Measurements from ENCODE around the gene PCGF5. TPM values are rescaled to one million over a fixed set of nuclear protein-coding genes. Genes with fewer than 3 reads are reported as not detected.

PCGF5 gene
- total RNA-seq, 2 experiments from 2014 or later, result 34.2 to 36.4 TPM

DNA sequence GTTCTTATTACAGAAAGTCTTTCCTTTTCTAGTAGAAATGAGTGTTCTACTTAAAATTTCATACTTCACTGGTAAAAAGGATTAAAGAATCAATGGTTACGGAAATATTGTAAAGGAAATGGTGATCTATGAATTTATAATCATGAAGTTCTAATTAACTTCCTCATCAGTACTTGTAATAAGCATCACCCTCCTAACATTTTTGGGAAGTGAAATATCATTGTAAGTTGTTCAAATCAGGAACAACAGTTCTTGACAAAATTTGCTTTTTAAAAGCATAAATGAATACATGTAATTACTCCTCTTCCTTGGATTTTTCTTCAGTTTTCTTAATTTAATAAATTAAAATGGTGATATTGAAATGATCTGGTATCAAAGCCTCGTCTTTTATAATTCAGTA lies 5.6 kb upstream of the PCGF5 start:
- CTCF ChIA-PET, result no interaction called here
- Mint-ChIP-seq H3K36me3 (ENCODE audit: low read depth) (no peaks in the 10 kb centered on the region), H3K9me3 (no peaks in the 10 kb centered on the region), H3K4me3 (no peak overlapping the region), H3K4me1 (ENCODE audit: low read depth) (peaks cover 27% of the 10 kb centered on the region), H3K27me3 (ENCODE audit: low read depth) (no peaks in the 10 kb centered on the region), H3K27ac (no peak overlapping the region)
- no peak for DNase-seq
- intact Hi-C loops (cut with micrococcal nuclease), result no loop called here

DNA sequence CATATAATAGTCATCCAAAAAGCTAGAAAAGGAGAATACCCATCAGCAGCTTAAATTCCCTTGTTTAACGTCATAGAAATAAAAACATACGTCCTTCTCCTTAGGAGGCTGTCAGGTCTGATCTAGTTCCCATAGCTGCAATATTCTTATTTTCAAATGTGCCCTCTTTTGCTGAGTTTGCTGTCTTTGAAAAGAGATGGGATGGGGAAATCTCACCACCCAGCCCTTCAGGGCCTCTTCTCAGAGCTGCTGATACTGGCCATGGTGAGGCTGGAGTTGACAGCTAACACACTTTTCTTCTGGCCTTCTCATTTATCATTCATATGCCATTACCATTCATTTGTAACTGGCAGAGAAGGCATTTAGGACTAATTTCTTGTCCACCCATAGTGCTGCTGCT lies 5.1 kb upstream of the PCGF5 start:
- H3K4me1 Mint-ChIP-seq (ENCODE audit: low read depth), result peaks cover 26% of the 10 kb centered on the region
- H3K27ac Mint-ChIP-seq, result no peak overlapping the region
- H3K36me3 Mint-ChIP-seq (ENCODE audit: low read depth), result no peaks in the 10 kb centered on the region
- H3K4me3 Mint-ChIP-seq, result no peak overlapping the region
- no peaks in the 10 kb centered on the region for H3K27me3 Mint-ChIP-seq (ENCODE audit: low read depth)
- H3K9me3 Mint-ChIP-seq, result no peaks in the 10 kb centered on the region
- CTCF ChIA-PET, result no interaction called here
- intact Hi-C loops (cut with micrococcal nuclease), result no loop called here
- no peak for DNase-seq

DNA sequence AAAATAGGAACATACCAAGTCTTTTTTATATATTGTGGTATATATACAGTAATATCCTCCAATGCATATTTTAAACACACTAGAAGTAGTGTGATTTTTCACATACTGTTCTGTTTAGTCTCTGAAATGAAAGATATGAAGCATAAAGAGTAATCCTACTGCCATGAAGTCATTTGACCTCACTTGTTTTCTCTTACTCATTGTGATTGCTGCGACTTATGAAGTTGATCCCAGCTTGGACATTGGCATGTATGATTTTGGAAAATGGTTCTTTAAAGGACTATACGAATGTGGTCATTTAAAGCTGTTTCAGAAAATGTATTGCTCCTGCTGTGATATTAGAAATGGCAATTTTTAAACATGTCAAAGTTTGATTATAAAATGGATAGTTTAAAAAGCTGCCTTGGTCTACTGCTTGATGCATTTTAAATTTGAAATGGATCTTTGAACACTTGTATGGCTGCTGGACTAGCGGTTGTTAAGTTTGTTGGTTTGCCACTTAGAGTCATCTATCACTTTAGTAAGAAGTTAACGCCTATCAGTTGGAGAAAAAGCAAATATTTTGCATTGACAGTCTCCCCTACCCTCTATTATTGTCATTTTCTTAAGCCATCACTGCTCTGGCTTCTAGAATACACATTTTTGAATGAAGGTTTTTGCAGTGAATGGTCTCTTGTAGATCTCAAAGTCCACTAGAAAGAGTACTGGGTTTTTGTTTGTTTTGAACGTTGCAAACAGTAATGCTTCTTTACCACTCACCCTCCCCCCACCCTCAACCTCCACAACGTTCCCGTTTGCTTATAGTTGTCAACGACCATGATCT lies 881 bp upstream of the PCGF5 start:
- Mint-ChIP-seq H3K27me3 (ENCODE audit: low read depth) (no peaks in the 10 kb centered on the region), H3K9me3 (no peaks in the 10 kb centered on the region), H3K27ac (no peak overlapping the region), H3K4me3 (peak overlapping the region; percentile 76), H3K4me1 (ENCODE audit: low read depth) (peaks cover 33% of the 10 kb centered on the region), H3K36me3 (ENCODE audit: low read depth) (peaks cover 12% of the 10 kb centered on the region)
- intact Hi-C loops (cut with micrococcal nuclease), result loop anchor here (1.0 to 5.0 kb wide), 9 partner anchors 18 to 1373 kb away; partner anchors contain the start of genes BTAF1, HECTD2 and KIF11
- CTCF ChIA-PET, result interaction anchor here (0.6 kb wide), 1 partner anchor 31 kb away, joined by 9 read pairs; no protein-coding TSS in a partner anchor
- DNase-seq, result no peak

DNA sequence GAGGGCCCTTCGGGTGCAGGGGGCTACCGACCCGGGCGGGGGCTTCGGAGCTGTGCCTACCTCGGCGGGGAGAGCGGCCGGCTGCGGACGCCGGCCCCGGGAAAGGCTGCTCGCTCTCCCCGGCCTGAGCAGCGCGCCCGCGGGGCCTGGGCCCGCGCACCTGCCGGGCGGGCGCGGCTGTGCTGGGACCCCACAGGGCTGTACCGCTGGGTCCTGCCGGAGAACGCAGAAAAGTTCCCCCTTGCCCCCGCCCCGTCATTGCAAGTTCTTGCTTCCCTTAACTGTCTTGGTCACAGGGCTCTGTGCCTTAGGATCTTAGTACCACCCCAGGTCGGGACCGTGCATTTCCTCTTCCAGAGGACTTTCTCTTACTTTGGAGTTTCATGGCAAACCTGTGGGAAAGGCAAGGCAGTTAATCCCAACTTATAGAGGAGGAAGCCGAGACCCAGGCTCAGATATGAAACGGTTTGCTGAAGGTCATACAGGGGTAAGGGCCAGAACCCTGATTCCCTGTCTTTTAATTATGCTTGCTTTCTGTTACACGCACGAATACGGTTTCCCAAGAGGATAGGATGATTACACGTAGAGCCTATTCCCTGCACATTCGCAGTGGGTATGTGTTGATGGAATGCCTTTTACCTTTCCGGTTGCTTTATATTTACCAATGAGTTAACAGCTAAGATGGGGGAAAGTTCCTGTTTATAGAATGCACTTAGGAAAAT lies 652 bp downstream of the PCGF5 start:
- Mint-ChIP-seq H3K27ac (peak overlapping the region; percentile 22), H3K4me3 (peak overlapping the region; percentile 80), H3K9me3 (no peaks in the 10 kb centered on the region), H3K36me3 (ENCODE audit: low read depth) (peaks cover 12% of the 10 kb centered on the region), H3K27me3 (ENCODE audit: low read depth) (no peaks in the 10 kb centered on the region), H3K4me1 (ENCODE audit: low read depth) (peaks cover 33% of the 10 kb centered on the region)
- peak; percentile 32 for DNase-seq
- CTCF ChIA-PET, result interaction anchor here (1.7 kb wide), 1 partner anchor 29 kb away, joined by 5 read pairs; no protein-coding TSS in a partner anchor
- intact Hi-C loops (cut with micrococcal nuclease), result loop anchor here (1.0 to 5.0 kb wide), 9 partner anchors 20 to 1371 kb away; partner anchors contain the start of genes BTAF1, HECTD2 and KIF11

DNA sequence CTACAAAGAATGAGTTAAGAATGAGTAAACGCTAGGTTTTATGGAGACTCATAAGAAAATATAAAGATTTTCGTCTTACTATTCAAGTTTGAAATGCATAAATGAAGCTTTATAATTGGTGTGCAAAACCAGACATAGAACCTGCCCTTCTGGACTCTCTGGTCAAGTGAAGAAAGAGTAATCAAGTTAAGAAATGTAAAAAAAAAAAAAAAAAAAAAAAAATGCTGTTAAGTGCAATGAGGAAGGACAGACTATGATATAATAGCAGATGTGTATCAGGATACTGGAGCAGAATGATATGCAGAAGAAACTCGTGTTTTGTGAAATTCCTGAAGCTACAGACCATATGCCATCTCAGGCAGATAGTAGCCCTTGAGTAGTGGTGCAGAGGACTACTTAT lies 5.6 kb downstream of the PCGF5 start:
- H3K36me3 Mint-ChIP-seq (ENCODE audit: low read depth), result peaks cover 15% of the 10 kb centered on the region
- no peak for DNase-seq
- H3K4me3 Mint-ChIP-seq, result no peak overlapping the region
- H3K27ac Mint-ChIP-seq, result no peak overlapping the region
- H3K27me3 Mint-ChIP-seq (ENCODE audit: low read depth), result no peaks in the 10 kb centered on the region
- H3K9me3 Mint-ChIP-seq, result no peaks in the 10 kb centered on the region
- intact Hi-C loops (cut with micrococcal nuclease), result no loop called here
- H3K4me1 Mint-ChIP-seq (ENCODE audit: low read depth), result peaks cover 39% of the 10 kb centered on the region
- CTCF ChIA-PET, result interaction anchor here (0.6 to 1.2 kb wide), 2 partner anchors 25 to 103 kb away, joined by 3 to 6 read pairs; no protein-coding TSS in a partner anchor

DNA sequence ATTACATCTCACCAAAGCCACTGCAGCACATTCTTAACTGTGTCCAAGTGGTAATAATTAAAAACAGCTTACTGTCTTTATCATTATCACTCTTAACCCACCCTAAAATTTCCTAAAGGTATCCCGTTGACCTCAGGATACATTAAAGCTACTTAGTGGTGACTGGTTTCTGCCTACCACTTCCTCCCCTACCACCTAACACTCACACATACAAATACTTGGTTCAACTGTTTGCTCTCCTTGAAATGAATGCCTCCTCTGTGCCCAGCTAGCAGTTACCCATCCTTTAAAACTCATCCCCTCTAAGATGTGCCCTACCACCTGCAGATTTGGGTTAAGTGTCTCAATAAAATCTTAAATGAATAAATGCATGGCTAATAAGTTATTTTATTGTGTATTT lies 7.1 kb downstream of the PCGF5 start:
- intact Hi-C loops (cut with micrococcal nuclease), result no loop called here
- H3K4me1 Mint-ChIP-seq (ENCODE audit: low read depth), result peaks cover 26% of the 10 kb centered on the region
- CTCF ChIA-PET, result interaction anchor here (0.9 kb wide), 1 partner anchor 23 kb away, joined by 3 read pairs; no protein-coding TSS in a partner anchor
- no peak for DNase-seq
- H3K4me3 Mint-ChIP-seq, result no peak overlapping the region
- no peaks in the 10 kb centered on the region for H3K27me3 Mint-ChIP-seq (ENCODE audit: low read depth)
- no peaks in the 10 kb centered on the region for H3K9me3 Mint-ChIP-seq
- no peak overlapping the region for H3K27ac Mint-ChIP-seq
- peaks cover 14% of the 10 kb centered on the region for H3K36me3 Mint-ChIP-seq (ENCODE audit: low read depth)

DNA sequence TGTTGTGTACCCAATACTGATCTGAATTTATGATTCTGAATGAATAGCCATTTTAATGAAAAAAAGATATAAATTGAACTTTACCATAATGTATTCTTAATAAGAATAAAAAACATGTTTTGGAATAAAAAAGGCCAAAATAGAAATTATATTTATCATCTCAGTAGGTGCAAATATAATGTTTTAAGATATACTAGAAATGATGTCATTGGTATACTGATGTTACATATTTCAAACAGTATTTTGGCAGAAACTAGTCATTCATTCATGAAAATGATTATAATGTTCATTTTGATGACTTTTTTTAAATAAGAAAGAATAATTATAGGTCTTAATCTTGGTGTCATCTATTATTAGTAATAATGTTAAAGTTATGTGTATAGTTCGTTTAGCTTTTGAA lies 9.2 kb downstream of the PCGF5 start:
- no peaks in the 10 kb centered on the region for H3K27me3 Mint-ChIP-seq (ENCODE audit: low read depth)
- CTCF ChIA-PET, result interaction anchor here (0.6 to 0.7 kb wide), 2 partner anchors 69 to 683 kb away, joined by 3 read pairs; no protein-coding TSS in a partner anchor
- H3K27ac Mint-ChIP-seq, result no peak overlapping the region
- H3K4me3 Mint-ChIP-seq, result no peak overlapping the region
- intact Hi-C loops (cut with micrococcal nuclease), result no loop called here
- no peak for DNase-seq
- no peaks in the 10 kb centered on the region for H3K9me3 Mint-ChIP-seq
- peaks cover 3% of the 10 kb centered on the region for H3K36me3 Mint-ChIP-seq (ENCODE audit: low read depth)
- H3K4me1 Mint-ChIP-seq (ENCODE audit: low read depth), result peaks cover 16% of the 10 kb centered on the region

DNA sequence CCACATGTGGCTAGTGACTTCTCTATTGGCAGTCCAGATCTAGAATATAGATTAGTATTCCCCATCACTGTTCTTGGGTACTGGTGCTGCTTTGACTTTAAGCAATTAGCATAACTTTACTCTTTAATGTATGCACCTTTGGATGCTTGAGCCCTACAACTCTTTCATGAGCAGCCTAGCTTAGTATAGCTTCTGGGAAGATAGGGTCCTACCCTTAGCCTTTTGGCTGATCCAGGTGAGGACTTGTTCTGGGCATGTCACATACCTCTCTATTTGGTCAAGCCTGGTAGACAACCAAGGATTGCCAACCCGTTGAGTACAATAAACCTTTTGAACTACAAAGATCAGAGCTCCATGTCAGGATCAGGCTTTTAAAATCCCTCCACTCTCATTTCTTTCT lies 17.7 kb downstream of the PCGF5 start:
- Mint-ChIP-seq H3K9me3 (no peaks in the 10 kb centered on the region), H3K36me3 (ENCODE audit: low read depth) (peaks cover 14% of the 10 kb centered on the region), H3K4me3 (no peak overlapping the region), H3K27ac (no peak overlapping the region), H3K4me1 (ENCODE audit: low read depth) (peaks cover 18% of the 10 kb centered on the region), H3K27me3 (ENCODE audit: low read depth) (no peaks in the 10 kb centered on the region)
- intact Hi-C loops (cut with micrococcal nuclease), result no loop called here
- CTCF ChIA-PET, result interaction anchor here (0.6 to 1.4 kb wide), 4 partner anchors 9 to 347 kb away, joined by 3 to 13 read pairs (median 6); no protein-coding TSS in a partner anchor
- DNase-seq, result no peak

DNA sequence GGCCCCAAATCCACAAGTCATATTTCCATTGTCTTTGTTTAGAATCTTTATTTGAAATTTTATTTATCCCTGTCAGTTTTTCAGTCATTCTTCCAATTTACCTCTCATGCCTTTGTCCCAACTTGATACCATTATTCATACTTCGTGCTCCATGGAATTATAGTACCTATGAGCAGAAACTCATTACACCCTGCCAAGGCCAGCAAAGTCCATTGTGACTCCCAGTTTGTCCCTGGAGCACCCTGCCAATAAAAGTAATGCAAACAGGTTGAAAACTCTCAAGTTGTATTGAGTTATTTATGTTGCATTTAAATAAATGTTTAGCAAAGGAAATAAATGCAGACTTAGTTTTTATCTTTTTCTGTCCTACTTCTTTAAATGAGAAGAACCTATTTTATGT lies 19.3 kb downstream of the PCGF5 start:
- Mint-ChIP-seq H3K9me3 (no peaks in the 10 kb centered on the region), H3K4me1 (ENCODE audit: low read depth) (peaks cover 19% of the 10 kb centered on the region), H3K36me3 (ENCODE audit: low read depth) (peaks cover 14% of the 10 kb centered on the region), H3K4me3 (no peak overlapping the region), H3K27me3 (ENCODE audit: low read depth) (no peaks in the 10 kb centered on the region), H3K27ac (no peak overlapping the region)
- no peak for DNase-seq
- CTCF ChIA-PET, result interaction anchor here (1.2 kb wide), 1 partner anchor 11 kb away, joined by 4 read pairs; no protein-coding TSS in a partner anchor
- intact Hi-C loops (cut with micrococcal nuclease), result no loop called here

DNA sequence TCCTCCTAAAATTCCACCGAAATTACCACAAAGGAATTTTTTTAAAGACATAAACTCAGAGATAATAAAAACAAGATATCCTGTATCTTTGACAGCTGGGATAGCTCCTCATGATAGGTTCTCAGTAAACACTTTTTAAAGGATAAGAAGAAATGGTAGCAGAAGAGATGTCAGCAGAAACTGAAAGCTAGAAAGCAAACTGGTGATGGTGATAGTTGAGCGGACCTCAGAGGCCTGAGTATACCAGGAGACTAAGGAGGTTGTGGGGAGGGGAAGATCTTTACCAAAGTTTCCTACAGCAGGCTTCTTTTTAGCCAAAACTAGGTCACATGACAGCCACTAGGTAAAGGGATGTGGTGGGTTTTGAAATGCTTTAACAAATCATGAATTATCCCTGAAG lies 22.5 kb downstream of the PCGF5 start:
- intact Hi-C loops (cut with micrococcal nuclease), result no loop called here
- CTCF ChIA-PET, result interaction anchor here (0.6 to 2.4 kb wide), 4 partner anchors 8 to 331 kb away, joined by 3 to 7 read pairs (median 3); no protein-coding TSS in a partner anchor
- DNase-seq, result peak; percentile 6
- Mint-ChIP-seq H3K27me3 (ENCODE audit: low read depth) (no peaks in the 10 kb centered on the region), H3K4me1 (ENCODE audit: low read depth) (peaks cover 21% of the 10 kb centered on the region), H3K27ac (no peak overlapping the region), H3K36me3 (ENCODE audit: low read depth) (peaks cover 5% of the 10 kb centered on the region), H3K9me3 (no peaks in the 10 kb centered on the region), H3K4me3 (no peak overlapping the region)

DNA sequence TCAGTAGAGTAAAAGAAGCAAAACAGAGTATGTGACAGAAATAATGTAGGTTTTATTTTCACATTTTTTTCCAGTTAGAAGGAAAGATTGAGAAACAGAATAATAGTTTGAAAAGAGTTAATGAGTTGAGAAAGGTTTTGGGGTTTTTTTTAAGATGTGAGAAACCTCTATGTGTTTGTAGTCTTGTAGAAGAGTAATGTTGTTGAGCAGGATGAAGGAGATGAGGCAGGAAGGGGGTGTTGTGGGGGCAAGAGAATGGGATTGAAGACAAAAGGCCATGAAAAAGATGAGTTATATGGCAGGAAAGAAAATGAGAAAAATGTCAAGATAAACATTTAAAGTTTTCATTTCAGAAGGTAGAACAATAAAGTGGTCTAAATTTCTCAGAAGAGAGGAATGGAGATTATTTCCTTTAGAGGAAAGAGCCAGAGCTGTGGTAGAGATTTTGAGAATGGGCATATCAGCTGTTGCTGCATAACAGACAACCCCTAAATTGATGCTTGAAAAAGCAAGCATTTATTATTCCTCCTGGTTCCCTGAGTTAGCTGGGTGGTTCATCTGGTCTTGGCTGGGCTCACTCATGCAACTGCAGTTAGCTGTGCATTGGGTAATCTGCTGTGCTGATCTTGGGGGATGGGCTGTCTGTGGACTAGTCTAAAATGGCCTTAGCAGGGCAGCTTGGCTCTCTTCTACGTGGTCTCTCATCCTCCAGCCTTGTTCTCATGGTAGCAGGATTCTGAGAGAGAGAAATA lies 27.1 kb downstream of the PCGF5 start:
- Mint-ChIP-seq H3K27ac (no peak overlapping the region), H3K9me3 (no peaks in the 10 kb centered on the region)
- intact Hi-C loops (cut with micrococcal nuclease), result no loop called here

More for the DNA sequence above, 27.1 kb downstream of the PCGF5 start:
- no peak for DNase-seq
- Mint-ChIP-seq H3K36me3 (ENCODE audit: low read depth) (peaks cover 4% of the 10 kb centered on the region), H3K4me3 (no peak overlapping the region), H3K27me3 (ENCODE audit: low read depth) (no peaks in the 10 kb centered on the region), H3K4me1 (ENCODE audit: low read depth) (peaks cover 12% of the 10 kb centered on the region)
- CTCF ChIA-PET, result interaction anchor here (1.1 to 7.1 kb wide), 4 partner anchors 9 to 242 kb away, joined by 3 to 161 read pairs (median 42); no protein-coding TSS in a partner anchor
